HepG2 (cell line): ENCODE measurements around the gene P4HA1. TPM values are rescaled to one million over a fixed set of nuclear protein-coding genes. Genes with fewer than 3 reads are reported as not detected.

Experiments used
- ATAC-seq: fragments of 200-7000 bp; cut with Tn5 transposase; 3 replicates; pipeline ENCODE4 v1.9.1; 2020; ENCODE audit warnings: mild to moderate bottlenecking, moderate library complexity
- BruUV-seq: library from RNA; stranded (reverse); fragments of 400-500 nt; replicated peaks from 2 replicates; lab custom pipeline; 2021; lab: Mats Ljungman, UMichigan
- CTCF ChIA-PET: fragments of 300-600 bp; formaldehyde crosslinking; extraction: SDS; loops from one replicate; lab custom pipeline; 2021; ENCODE audit warnings: low total read pairs, inconsistent platforms, low intra/inter-chr PET ratio; lab: Yijun Ruan, JAX
- POLR2A ChIA-PET: fragments of 350-600 bp; sonication (Branson Sonifier 250); formaldehyde crosslinking; loops from one replicate; lab custom pipeline; 2020; ENCODE audit warnings: antibody characterized with exemption, inconsistent platforms; lab: Yijun Ruan, JAX
- DNase-seq: peaks from one replicate; pipeline ENCODE4 v3.0.0-alpha.2; 2015; ENCODE audit warnings: low spot score
- FAIRE-seq: peaks from 3 replicates; lab custom pipeline; 2011; peaks lifted over from hg19 to GRCh38; lab: Jason Lieb, UNC
- H2AFZ ChIP-seq: one replicate; pipeline ENCODE4 v1.6.1; 2011; ENCODE audit warnings: low read length, inconsistent platforms
- H3K27ac ChIP-seq: fragments of 300-600 bp; 3 replicates; pipeline ENCODE4 v1.8.0; 2011; ENCODE audit warnings: mixed run types, mild to moderate bottlenecking, mixed read lengths, low read length, inconsistent platforms; ENCODE audit not compliant: insufficient read depth; ENCODE audit errors: extremely low read length
- H3K27me3 ChIP-seq, 2 experiments: fragments of 200-600 bp in 1 of 2; 2 replicates in 1 of 2; 3 replicates in 1 of 2; pipeline versions ENCODE4 v1.6.0 to v1.8.0; 2011; ENCODE audit warnings: low read length in 2 of 2, mild to moderate bottlenecking in 2 of 2, moderate library complexity in 2 of 2, inconsistent platforms in 1 of 2; ENCODE audit not compliant: insufficient read depth in 2 of 2, control insufficient read depth in 1 of 2
- H3K36me3 ChIP-seq, 2 experiments: fragments of 200-600 bp in 1 of 2; replicated peaks in 1 of 2; 2 replicates in 1 of 2; 3 replicates in 1 of 2; pipeline versions ENCODE4 v1.5.1 to v1.8.0; 2011; ENCODE audit warnings: low read length in 2 of 2, inconsistent platforms in 1 of 2; ENCODE audit not compliant: insufficient read depth in 2 of 2, control insufficient read depth in 1 of 2
- H3K4me1 ChIP-seq: 2 replicates; pipeline ENCODE4 v1.5.1; 2012; ENCODE audit warnings: low read length, inconsistent platforms; ENCODE audit not compliant: insufficient read depth
- H3K4me2 ChIP-seq: 2 replicates; pipeline ENCODE4 v1.6.0; 2011; ENCODE audit warnings: low read depth, low read length, inconsistent platforms
- H3K4me3 ChIP-seq, 3 experiments: fragments of 200-600 bp in 1 of 3; sonication (generic), shearing (Covaris generic) in 1 of 3; replicated peaks in 1 of 3; 2 replicates each; pipeline ENCODE4 v1.5.1; 2011 to 2016; ENCODE audit warnings: low read length in 3 of 3, inconsistent platforms in 2 of 3, low read depth in 2 of 3, mild to moderate bottlenecking in 2 of 3, control low read depth in 1 of 3, mixed read lengths in 1 of 3; ENCODE audit not compliant: insufficient read depth in 1 of 3
- H3K79me2 ChIP-seq: one replicate; pipeline ENCODE4 v1.6.1; 2011; ENCODE audit warnings: low read length, inconsistent platforms; ENCODE audit not compliant: insufficient read depth
- H3K9ac ChIP-seq: 2 replicates; pipeline ENCODE4 v1.6.0; 2011; ENCODE audit warnings: mild to moderate bottlenecking, low read depth, low read length, inconsistent platforms; ENCODE audit not compliant: insufficient read depth
- H3K9me3 ChIP-seq: 2 replicates; pipeline ENCODE4 v1.5.1; 2012; ENCODE audit warnings: mild to moderate bottlenecking, low read length
- H4K20me1 ChIP-seq: 2 replicates; pipeline ENCODE4 v1.6.0; 2011; ENCODE audit warnings: inconsistent platforms, mild to moderate bottlenecking, low read length, moderate library complexity; ENCODE audit not compliant: insufficient read depth
- HNF4A ChIP-seq: sonication (generic); formaldehyde crosslinking; IDR thresholded peaks from 2 replicates; pipeline ENCODE4 v1.4.0; 2020; ENCODE audit warnings: missing genetic modification reagents
- KDM4B ChIP-seq: sonication (generic); formaldehyde crosslinking; IDR thresholded peaks from 2 replicates; pipeline ENCODE4 v1.4.0; 2020; ENCODE audit warnings: missing genetic modification reagents
- SP140L ChIP-seq: sonication (generic); formaldehyde crosslinking; IDR thresholded peaks from 2 replicates; pipeline ENCODE4 v1.4.0; 2020; ENCODE audit warnings: missing genetic modification reagents, borderline replicate concordance
- TFDP2 ChIP-seq: sonication (generic); formaldehyde crosslinking; IDR thresholded peaks from 2 replicates; pipeline ENCODE4 v1.4.0; 2020; ENCODE audit warnings: missing genetic modification reagents
- TMF1 ChIP-seq: sonication (generic); formaldehyde crosslinking; IDR thresholded peaks from 2 replicates; pipeline ENCODE4 v1.8.1; 2022; ENCODE audit warnings: low read depth, missing genetic modification reagents
- ZBTB7A ChIP-seq: sonication (generic); formaldehyde crosslinking; IDR thresholded peaks from 2 replicates; pipeline ENCODE4 v1.8.0; 2022; ENCODE audit warnings: mild to moderate bottlenecking, missing genetic modification reagents
- ZNF615 ChIP-seq: sonication (generic); formaldehyde crosslinking; IDR thresholded peaks from 2 replicates; pipeline ENCODE4 v1.5.0; 2020; ENCODE audit warnings: mild to moderate bottlenecking, missing genetic modification reagents, borderline replicate concordance
- ZNF746 ChIP-seq: sonication (generic); formaldehyde crosslinking; IDR thresholded peaks from 2 replicates; pipeline ENCODE4 v1.8.0; 2022; ENCODE audit warnings: mild to moderate bottlenecking, missing genetic modification reagents
- ZNF766 ChIP-seq: sonication (generic); formaldehyde crosslinking; IDR thresholded peaks from 2 replicates; pipeline ENCODE4 v1.5.0; 2020; ENCODE audit warnings: missing genetic modification reagents, borderline replicate concordance
- WGBS: methylation state at CpG from one replicate; pipeline ENCODE4 v1.1.6; 2017; ENCODE audit warnings: low lambda C conversion rate; 5-methylcytosine and 5-hydroxymethylcytosine counted together
- in situ Hi-C: cut with HindIII; loops from 2 replicates; pipeline ENCODE4 v1.10.0; 2017; ENCODE audit warnings: low pct_unique_long_range_greater_than_20kb; ENCODE audit not compliant: extremely low pct_ligation_motif_present
- intact Hi-C: fragments of 100-400 bp; cut with micrococcal nuclease; formaldehyde crosslinking; loops from one replicate; pipeline ENCODE4 v1.10.0; 2022; ENCODE audit not compliant: unreplicated experiment
- polyA plus RNA-seq, 8 experiments: library from polyadenylated mRNA; depleted of rRNA in 3 of 8; stranded (reverse) in 7 of 8; unstranded in 1 of 8; fragments of >200 nt; fragmentation: Illumina TruSeq in 4 of 8; extraction: Trizol in 4 of 8; gene quantifications; 2 replicates each; pipeline versions ENCODE4 v1.2.1 to v1.2.3, GENCODE V29; 2011 to 2016; ENCODE audit warnings: low read depth in 4 of 8, missing spikeins in 1 of 8, mixed read lengths in 1 of 8; ENCODE audit not compliant: insufficient read depth in 1 of 8
- total RNA-seq, 5 experiments: library from RNA; depleted of rRNA; stranded (reverse); fragments of >200 nt; fragmentation: Illumina TruSeq; extraction: Trizol; gene quantifications; 2 replicates each; pipeline ENCODE4 v1.2.3, GENCODE V29; 2016; ENCODE audit warnings: low read depth in 1 of 5

The P4HA1 gene
- total and polyA plus RNA-seq, 2 of the 13 experiments (the other 11 are each of a cell fraction or from before 2014, with no cell fraction given), result 63.1 to 196 TPM

- Histone ChIP-seq H3K9ac (no peak overlapping the region), H3K36me3 (peaks cover 10 to 38% of the 10 kb centered on the region in 2 experiments), H2AFZ (no peak overlapping the region), H3K27me3 (no peaks in the 10 kb centered on the region), H3K4me3 (no peak overlapping the region), H3K27ac (no peak overlapping the region), H3K4me2 (no peak overlapping the region), H3K4me1 (peaks cover 27% of the 10 kb centered on the region), H3K9me3 (no peaks in the 10 kb centered on the region), H3K79me2 (no peaks in the 10 kb centered on the region), H4K20me1 (no peaks in the 10 kb centered on the region)
- TF ChIP-seq SP140L, result no peak
- TF ChIP-seq TFDP2 (CRISPR knock-in tag), result no peak
- no peak for TF ChIP-seq ZNF766 (CRISPR knock-in tag)
- no peak for TF ChIP-seq TMF1 (CRISPR knock-in tag)
- no peak for TF ChIP-seq HNF4A (CRISPR knock-in tag)
- intact Hi-C loops, result no loop called here
- FAIRE-seq, result no peak
- no peak for ATAC-seq
- no TSS peak for BruUV-seq
- in situ Hi-C loops, result no loop called here
- 92% methylated on average over 2 of the region's 2 CpGs for WGBS
- CTCF ChIA-PET, result no interaction called here
- DNase-seq, result no peak
- POLR2A ChIA-PET, result no interaction called here
Measured at GRCh38 chr10:73136627-73137026, 40.0 kb upstream of the P4HA1 start.

GRCh38 chr10:73134727-73135126, 38.1 kb upstream of the P4HA1 start:
- 95% methylated on average over 3 of the region's 3 CpGs for WGBS
- Histone ChIP-seq H4K20me1 (no peaks in the 10 kb centered on the region), H3K4me3 (no peak overlapping the region), H3K9me3 (no peaks in the 10 kb centered on the region), H3K4me2 (no peak overlapping the region), H3K79me2 (no peaks in the 10 kb centered on the region), H2AFZ (no peak overlapping the region), H3K27me3 (no peaks in the 10 kb centered on the region), H3K27ac (peak overlapping the region; percentile 33), H3K4me1 (peaks cover 40% of the 10 kb centered on the region), H3K36me3 (peaks cover 12 to 49% of the 10 kb centered on the region in 2 experiments), H3K9ac (no peak overlapping the region)
- DNase-seq, result no peak
- no peak for ATAC-seq
- BruUV-seq, result no TSS peak
- FAIRE-seq, result no peak
- in situ Hi-C loops (no loop called here), intact Hi-C loops (no loop called here)
- ChIA-PET POLR2A (interaction anchor here (1.0 to 3.3 kb wide), 2 partner anchors 24 to 38 kb away, joined by 3 to 28 read pairs; partner anchors contain the start of genes NUDT13 and P4HA1), CTCF (no interaction called here)
- no peak for TF ChIP-seq KDM4B (CRISPR knock-in tag)
- TF ChIP-seq ZBTB7A (CRISPR knock-in tag), result no peak
- no peak for TF ChIP-seq ZNF615
- no peak for TF ChIP-seq ZNF746 (CRISPR knock-in tag)
